Adrenal gland (tissue), 5 donors: ENCODE data around the gene FOXO4.

ENCODE experiments used
- CTCF ChIP-seq, 6 experiments: fragments of 450-650 bp in 4 of 6; fragments of 200-600 bp in 2 of 6; sonication (generic) in 1 of 6; IDR thresholded peaks; 1 replicate in 5 of 6; 2 replicates in 1 of 6; pipeline versions ENCODE4 v1.5.1 to v1.8.0; 2016 to 2021; ENCODE audit warnings: antibody characterized with exemption in 6 of 6, mild to moderate bottlenecking in 2 of 6, moderate library complexity in 1 of 6
- POLR2A ChIP-seq, 2 donors: fragments of 450-650 bp; IDR thresholded peaks; one replicate each; pipeline ENCODE4 v1.6.1; 2017; ENCODE audit warnings: antibody characterized with exemption in 2 of 2, mild to moderate bottlenecking in 2 of 2, moderate library complexity in 1 of 2
- donor health status: DM: no; HTN: no; CAD: no.

GRCh38 chrX:71107245-71107644 lies 11.6 kb downstream of the FOXO4 start:
- TF ChIP-seq CTCF (IDR thresholded peaks at IDR 0.05), result no peak
- TF ChIP-seq POLR2A (IDR thresholded peaks at IDR 0.05), result no peak
